H1 (cell line): ENCODE measurements around the gene CHRDL2. TPM values are rescaled to one million over a fixed set of nuclear protein-coding genes. Genes with fewer than 3 reads are reported as not detected.

Source experiments
- CTCF ChIA-PET: fragments of 300-600 bp; sonication (Branson Sonifier 250); formaldehyde crosslinking; loops from one replicate; lab custom pipeline; 2021; ENCODE audit not compliant: partially characterized antibody; lab: Charles Lee
- POLR2A ChIA-PET: fragments of 300-600 bp; sonication (Branson Sonifier 250); formaldehyde crosslinking; loops from one replicate; lab custom pipeline; 2021; ENCODE audit warnings: inconsistent platforms; ENCODE audit not compliant: partially characterized antibody; lab: Charles Lee
- DNase-seq, 2 experiments: peaks; one replicate each; pipeline versions ENCODE4 v3.0.0 to v3.0.0-alpha.2; 2010 to 2022; ENCODE audit warnings: low spot score in 2 of 2, low read depth in 1 of 2, mixed read lengths in 1 of 2
- FAIRE-seq: peaks from 2 replicates; lab custom pipeline; 2011; peaks lifted over from hg19 to GRCh38; lab: Jason Lieb, UNC
- H2AFZ ChIP-seq: 2 replicates; pipeline ENCODE4 v1.8.1; 2012; ENCODE audit warnings: low read length, inconsistent platforms
- H2AK5ac ChIP-seq: 2 replicates; pipeline ENCODE4 v1.6.1; 2013; ENCODE audit warnings: low read depth, low read length
- H2BK120ac ChIP-seq: replicated peaks from 2 replicates; pipeline ENCODE3; 2013; ENCODE audit warnings: low read depth, low read length, inconsistent platforms
- H2BK12ac ChIP-seq: 2 replicates; pipeline ENCODE4 v1.6.1; 2013; ENCODE audit warnings: low read depth, low read length
- H2BK15ac ChIP-seq: 2 replicates; pipeline ENCODE4 v1.6.1; 2013; ENCODE audit warnings: low read length
- H2BK20ac ChIP-seq: 2 replicates; pipeline ENCODE4 v1.6.1; 2013; ENCODE audit warnings: low read length
- H2BK5ac ChIP-seq: 2 replicates; pipeline ENCODE4 v1.6.1; 2013; ENCODE audit warnings: low read depth, low read length
- H3K14ac ChIP-seq: 2 replicates; pipeline ENCODE4 v1.6.1; 2013; ENCODE audit warnings: inconsistent platforms; ENCODE audit not compliant: insufficient read length
- H3K18ac ChIP-seq: 2 replicates; pipeline ENCODE4 v1.6.1; 2013; ENCODE audit warnings: low read length; ENCODE audit errors: extremely low read depth
- H3K23ac ChIP-seq: 2 replicates; pipeline ENCODE4 v1.6.1; 2013; ENCODE audit warnings: inconsistent platforms; ENCODE audit not compliant: insufficient read length
- H3K23me2 ChIP-seq: 2 replicates; pipeline ENCODE4 v1.6.1; 2013; ENCODE audit warnings: low read depth, low read length
- H3K27ac ChIP-seq: 2 replicates; pipeline ENCODE4 v1.6.1; 2011; ENCODE audit warnings: low read depth, low read length, inconsistent platforms
- H3K27me3 ChIP-seq, 4 experiments: replicated peaks in 1 of 4; 1 replicate in 1 of 4; 2 replicates in 3 of 4; pipeline versions ENCODE4 v1.6.1 to v1.8.1; 2011 to 2013; ENCODE audit warnings: low read length in 3 of 4, mild to moderate bottlenecking in 3 of 4, inconsistent platforms in 2 of 4, mixed read lengths in 2 of 4, moderate library complexity in 1 of 4; ENCODE audit not compliant: control insufficient read depth in 3 of 4, insufficient read depth in 3 of 4; ENCODE audit errors: extremely low read depth in 1 of 4
- H3K36me3 ChIP-seq, 4 experiments: 2 replicates each; pipeline versions ENCODE4 v1.6.1 to v1.8.1; 2011 to 2013; ENCODE audit warnings: mild to moderate bottlenecking in 4 of 4, low read length in 3 of 4, moderate library complexity in 2 of 4, control low read depth in 1 of 4, inconsistent platforms in 1 of 4; ENCODE audit not compliant: insufficient read depth in 4 of 4, control insufficient read depth in 2 of 4
- H3K4ac ChIP-seq: replicated peaks from 2 replicates; pipeline ENCODE3; 2013; ENCODE audit warnings: low read length, low read depth, mixed read lengths, inconsistent platforms; ENCODE audit not compliant: insufficient read length
- H3K4me1 ChIP-seq, 4 experiments: replicated peaks in 1 of 4; 1 replicate in 1 of 4; 2 replicates in 3 of 4; pipeline versions ENCODE4 v1.6.1 to v1.8.1; 2011 to 2013; ENCODE audit warnings: low read length in 3 of 4, inconsistent platforms in 2 of 4, mixed read lengths in 1 of 4; ENCODE audit not compliant: insufficient read depth in 4 of 4, control insufficient read depth in 3 of 4
- H3K4me2 ChIP-seq, 2 experiments: 2 replicates each; pipeline versions ENCODE4 v1.6.1 to v1.8.1; 2011 to 2013; ENCODE audit warnings: low read depth in 2 of 2, low read length in 2 of 2, control low read depth in 1 of 2, inconsistent platforms in 1 of 2, mild to moderate bottlenecking in 1 of 2; ENCODE audit not compliant: insufficient read depth in 1 of 2
- H3K4me3 ChIP-seq, 4 experiments: fragments of 200-600, 300-600 bp in 1 of 4; sonication (generic), shearing (Covaris generic), sonication (Bioruptor Twin) in 1 of 4; 2 replicates each; pipeline versions ENCODE4 v1.5.1 to v1.8.1; 2011 to 2016; ENCODE audit warnings: low read length in 4 of 4, low read depth in 3 of 4, control low read depth in 2 of 4, inconsistent platforms in 2 of 4, mild to moderate bottlenecking in 2 of 4, mixed read lengths in 1 of 4, moderate library complexity in 1 of 4; ENCODE audit not compliant: insufficient read depth in 2 of 4; ENCODE audit errors: extremely low read depth in 1 of 4
- H3K56ac ChIP-seq: replicated peaks from 2 replicates; pipeline ENCODE3; 2013; ENCODE audit warnings: low read depth, mild to moderate bottlenecking, mixed read lengths, low read length, inconsistent platforms; ENCODE audit not compliant: insufficient read length
- H3K79me1 ChIP-seq: 2 replicates; pipeline ENCODE4 v1.6.1; 2013; ENCODE audit warnings: low read depth, low read length, control low read depth
- H3K79me2 ChIP-seq, 2 experiments: 2 replicates each; pipeline versions ENCODE4 v1.6.1 to v1.8.1; 2012 to 2013; ENCODE audit warnings: low read length in 2 of 2, mild to moderate bottlenecking in 2 of 2, inconsistent platforms in 1 of 2; ENCODE audit not compliant: insufficient read depth in 2 of 2, control insufficient read depth in 1 of 2
- H3K9ac ChIP-seq, 4 experiments: replicated peaks in 1 of 4; 1 replicate in 1 of 4; 2 replicates in 3 of 4; pipeline versions ENCODE4 v1.6.1 to v1.8.1; 2011 to 2013; ENCODE audit warnings: low read depth in 3 of 4, low read length in 3 of 4, control low read depth in 2 of 4, mild to moderate bottlenecking in 2 of 4, moderate library complexity in 2 of 4, inconsistent platforms in 1 of 4; ENCODE audit errors: extremely low read depth in 1 of 4
- H3K9me3 ChIP-seq, 2 experiments: 2 replicates each; pipeline versions ENCODE4 v1.6.1 to v1.8.1; 2012 to 2013; ENCODE audit warnings: mild to moderate bottlenecking in 2 of 2, moderate library complexity in 2 of 2, control low read depth in 1 of 2, inconsistent platforms in 1 of 2, low read depth in 1 of 2, low read length in 1 of 2, mixed read lengths in 1 of 2; ENCODE audit not compliant: insufficient read depth in 2 of 2
- H4K20me1 ChIP-seq, 2 experiments: replicated peaks in 1 of 2; 2 replicates each; pipeline versions ENCODE3 to v1.8.1; 2011 to 2013; ENCODE audit warnings: inconsistent platforms in 2 of 2, low read length in 2 of 2, mild to moderate bottlenecking in 1 of 2; ENCODE audit not compliant: insufficient read depth in 2 of 2, control insufficient read depth in 1 of 2
- H4K5ac ChIP-seq: 2 replicates; pipeline ENCODE4 v1.6.1; 2013; ENCODE audit warnings: low read length, low read depth, mixed read lengths, inconsistent platforms; ENCODE audit not compliant: insufficient read length
- H4K8ac ChIP-seq: 2 replicates; pipeline ENCODE4 v1.8.0; 2013; ENCODE audit warnings: mild to moderate bottlenecking, moderate library complexity, low read length, inconsistent platforms; ENCODE audit not compliant: insufficient read depth; ENCODE audit errors: extremely low read depth
- H4K91ac ChIP-seq: replicated peaks from 2 replicates; pipeline ENCODE3; 2013; ENCODE audit warnings: low read length, mixed read lengths, inconsistent platforms; ENCODE audit not compliant: insufficient read length
- HDAC6 ChIP-seq: IDR thresholded peaks from one replicate; pipeline ENCODE4 v1.7.1; 2012; ENCODE audit warnings: low read depth, mild to moderate bottlenecking, inconsistent platforms, low read length, moderate library complexity
- JUND ChIP-seq: IDR thresholded peaks from 2 replicates; pipeline ENCODE4 v1.6.1; 2011; ENCODE audit warnings: mild to moderate bottlenecking, improper control_type of control experiment, low read length
- KDM1A ChIP-seq: fragments of 200-600, 300-600 bp; sonication (generic); IDR thresholded peaks from 2 replicates; pipeline ENCODE4 v1.7.1; 2016; ENCODE audit warnings: mild to moderate bottlenecking, low read length, borderline replicate concordance
- MAFK ChIP-seq: IDR thresholded peaks from 2 replicates; pipeline ENCODE4 v1.6.1; 2012; ENCODE audit warnings: low read depth, mild to moderate bottlenecking, improper control_type of control experiment, low read length
- POLR2AphosphoS5 ChIP-seq: IDR thresholded peaks from 2 replicates; pipeline ENCODE4 v1.6.1; 2011; ENCODE audit warnings: low read depth, low read length
- SUZ12 ChIP-seq: fragments of 200-600 bp; sonication (generic); IDR thresholded peaks from 2 replicates; pipeline ENCODE4 v1.6.1; 2012; ENCODE audit warnings: mild to moderate bottlenecking, inconsistent platforms, low read length, moderate library complexity, mixed read lengths
- TAF1 ChIP-seq: IDR thresholded peaks from 2 replicates; pipeline ENCODE4 v1.6.1; 2011; ENCODE audit warnings: mild to moderate bottlenecking, low read depth, low read length
- WGBS, 2 experiments: shearing (Covaris generic) in 1 of 2; methylation state at CpG; one replicate each; pipeline versions ENCODE4 v1.1.6 to v1.1.7; 2013 to 2015; ENCODE audit warnings: low lambda C conversion rate in 2 of 2, mixed read lengths in 2 of 2, inconsistent platforms in 1 of 2, low coverage in 1 of 2, missing lambda C conversion rate in 1 of 2; ENCODE audit not compliant: insufficient replicate concordance in 2 of 2, insufficient coverage in 1 of 2, insufficient read length in 1 of 2; ENCODE audit errors: extremely low coverage in 1 of 2, missing lambda C conversion rate in 1 of 2; 5-methylcytosine and 5-hydroxymethylcytosine counted together
- polyA plus RNA-seq, 7 experiments: library from polyadenylated mRNA; depleted of rRNA in 3 of 7; stranded (reverse) in 5 of 7; unstranded in 2 of 7; fragments of >200 nt in 5 of 7; fragments of 200-250 nt in 2 of 7; gene quantifications; 1 replicate in 5 of 7; 2 replicates in 1 of 7; 4 replicates in 1 of 7; pipeline versions ENCODE4 v1.2.1 to v1.2.3, GENCODE V29; 2011 to 2013; ENCODE audit warnings: missing spikeins in 2 of 7, mixed read lengths in 2 of 7
- total RNA-seq: library from RNA; stranded (reverse); fragmentation: NEBNext Ultra II Directional; extraction: Animal tissue kit (Norgen Biotek cat#: 25700); gene quantifications from 2 replicates; pipeline ENCODE4 v1.2.1, GENCODE V29; 2021
- TF ChIP-seq, protein P1 (sequence below): IDR thresholded peaks from 2 replicates; pipeline ENCODE4 v1.6.1; 2011; ENCODE audit warnings: low read depth, mild to moderate bottlenecking, low read length; ENCODE audit not compliant: insufficient read depth

CHRDL2 gene
- total and polyA plus RNA-seq, 2 of the 8 experiments (the other 6 are each of a cell fraction or from before 2014, with no cell fraction given): 0.26 to 0.48 TPM

DNA sequence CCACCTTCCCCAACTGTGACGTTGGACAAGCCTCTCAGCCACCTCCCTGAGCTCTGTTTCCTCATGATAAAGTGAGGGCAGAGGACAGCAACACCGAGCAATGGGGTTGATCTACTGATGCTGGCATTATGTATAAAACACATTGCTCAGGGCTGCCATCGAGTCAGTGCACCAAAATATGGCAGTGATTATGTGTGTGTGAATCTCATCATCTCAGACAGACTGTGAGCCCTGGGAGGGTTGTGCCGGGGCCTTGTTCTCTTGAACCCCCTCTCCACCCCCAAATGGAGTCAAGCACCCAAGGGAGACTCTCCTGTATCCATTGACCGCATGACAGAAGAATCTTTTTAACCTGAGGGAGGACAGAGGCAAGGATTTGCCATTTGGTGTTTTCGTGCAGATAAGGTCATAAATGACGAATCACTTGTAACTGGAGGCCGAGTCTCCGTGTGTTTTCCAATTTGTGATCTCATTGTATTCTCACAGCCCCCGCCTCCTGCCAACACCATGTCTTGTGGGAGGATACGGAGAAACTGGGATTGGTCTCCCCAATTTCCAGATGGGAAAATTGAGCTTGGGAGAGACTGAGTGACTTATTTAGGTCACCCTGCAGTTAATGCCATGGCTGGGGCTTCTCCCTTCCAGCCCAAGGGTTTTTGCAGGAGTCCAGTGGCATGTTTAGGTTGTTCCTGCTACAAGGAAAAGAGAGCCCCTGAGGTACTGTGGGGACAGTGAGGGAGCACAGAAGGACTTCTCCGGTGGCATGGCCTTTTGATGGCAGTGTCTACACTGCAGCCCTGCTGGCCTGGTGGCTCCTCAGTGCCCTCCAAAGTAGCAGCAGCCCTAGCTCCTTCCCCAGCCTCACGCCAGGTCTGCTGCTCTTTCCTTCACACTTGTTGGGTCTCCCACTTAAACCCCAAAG lies 52.4 kb downstream of the CHRDL2 start:
- Histone ChIP-seq H3K9me3 (0 out of 4 replicates have a peak, but pooled peaks cover 0 to 2% of the 10 kb centered on the region in 2 experiments), H2BK15ac (no peak overlapping the region), H2AK5ac (no peak overlapping the region), H3K36me3 (no peaks in the 10 kb centered on the region), H3K79me1 (no peaks in the 10 kb centered on the region), H4K20me1 (no peaks in the 10 kb centered on the region), H3K4me3 (no peak overlapping the region), H3K18ac (no peak overlapping the region), H3K14ac (no peak overlapping the region), H3K23ac (no peak overlapping the region), H3K79me2 (no peaks in the 10 kb centered on the region), H3K23me2 (no peaks in the 10 kb centered on the region), H3K27ac (no peak overlapping the region), H3K4ac (no peak overlapping the region), H2BK120ac (no peak overlapping the region), H2AFZ (no peak overlapping the region), H4K5ac (no peak overlapping the region), H4K91ac (no peak overlapping the region), H3K4me1 (peaks cover 0 to 5% (median 3%) of the 10 kb centered on the region in 4 experiments; a peak in 5 of 7 replicates), H3K4me2 (no peak overlapping the region), H2BK5ac (no peak overlapping the region), H3K27me3 (peaks cover 0 to 12% (median 7%) of the 10 kb centered on the region in 4 experiments; a peak in 5 of 7 replicates), H2BK20ac (no peak overlapping the region)
- ChIA-PET CTCF (interaction anchor here (0.7 to 1.9 kb wide), 3 partner anchors 8 to 22 kb away, joined by 5 to 11 read pairs (median 5); no protein-coding TSS in a partner anchor), POLR2A (no interaction called here)
- FAIRE-seq: no peak
- peak in 1 of 2 experiments; percentile 33 for DNase-seq
- WGBS, 2 experiments: 88% methylated on average over 13 of the region's 13 CpGs; no CpG with 5 or more reads in 1 of the 2 experiments
- no peak for TF ChIP-seq SUZ12
- TF ChIP-seq KDM1A: no peak
- no peak for TF ChIP-seq TAF1
- TF ChIP-seq HDAC6: no peak
- no peak for TF ChIP-seq MAFK
- TF ChIP-seq, protein P1, sequence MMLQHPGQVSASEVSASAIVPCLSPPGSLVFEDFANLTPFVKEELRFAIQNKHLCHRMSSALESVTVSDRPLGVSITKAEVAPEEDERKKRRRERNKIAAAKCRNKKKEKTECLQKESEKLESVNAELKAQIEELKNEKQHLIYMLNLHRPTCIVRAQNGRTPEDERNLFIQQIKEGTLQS: no peak
- TF ChIP-seq POLR2AphosphoS5: no peak
- TF ChIP-seq JUND: no peak
- TF ChIP-seq, all 59 proteins: peak for 0
- Histone ChIP-seq H3K9ac (no peak overlapping the region), H2BK12ac (no peak overlapping the region), H3K56ac (no peak overlapping the region), H4K8ac (no peak overlapping the region)
